Body of pancreas (tissue), 4 donors: Measurements from ENCODE around the gene SCUBE1. TPM values are rescaled to one million over a fixed set of nuclear protein-coding genes. Genes with fewer than 3 reads are reported as not detected.

Experiments used
- ATAC-seq: fragments of 150-250 bp; one replicate; pipeline ENCODE4 v1.9.1; 2016
- DNase-seq, 4 donors: peaks; one replicate each; pipeline ENCODE4 v3.0.0-alpha.2; 2019
- H3K27ac ChIP-seq, 4 donors: fragments of 200-600 bp; sonication (generic); 1 replicate in 3 of 4; 2 replicates in 1 of 4; pipeline versions ENCODE4 v1.5.1 to v1.6.1; 2016 to 2019; ENCODE audit warnings: mild to moderate bottlenecking in 1 of 4, mixed read lengths in 1 of 4, moderate library complexity in 1 of 4
- H3K27me3 ChIP-seq, 2 donors: fragments of 200-600 bp; sonication (generic); one replicate each; pipeline ENCODE4 v1.6.0; 2016; ENCODE audit warnings: mild to moderate bottlenecking in 1 of 2
- H3K36me3 ChIP-seq, 2 donors: fragments of 200-600 bp; sonication (generic); replicated peaks in 1 of 2; 2 replicates each; pipeline ENCODE4 v1.5.1; 2016; ENCODE audit warnings: low read depth in 2 of 2; ENCODE audit not compliant: insufficient read depth in 1 of 2
- H3K4me1 ChIP-seq: fragments of 200-600 bp; sonication (generic); one replicate; pipeline ENCODE4 v1.6.0; 2016
- H3K4me3 ChIP-seq, 2 donors: fragments of 200-600 bp; sonication (generic); 1 replicate in 1 of 2; 2 replicates in 1 of 2; pipeline ENCODE4 v1.5.1; 2016 to 2019
- H3K9me3 ChIP-seq, 3 donors: fragments of 200-600 bp; sonication (generic); 1 replicate in 2 of 3; 2 replicates in 1 of 3; pipeline ENCODE4 v1.5.1; 2016
- POLR2A ChIP-seq, 3 donors: fragments of 450-650 bp; IDR thresholded peaks; one replicate each; pipeline ENCODE4 v1.6.1; 2016; ENCODE audit warnings: antibody characterized with exemption in 3 of 3, mild to moderate bottlenecking in 2 of 3
- WGBS, 2 donors: methylation state at CpG; one replicate each; pipeline ENCODE4 v1.1.5; 2017; 5-methylcytosine and 5-hydroxymethylcytosine counted together
- intact Hi-C: fragments of 100-400 bp; cut with DNase I; formaldehyde crosslinking; loops from one replicate; pipeline ENCODE4 v1.15.1; 2023
- total RNA-seq, 2 donors: library from RNA; depleted of rRNA; stranded (reverse); fragments of >200 nt; gene quantifications; one replicate each; pipeline ENCODE4 v1.1.0, GENCODE V29; 2016
- TF ChIP-seq, protein P1 (sequence below), 7 experiments: fragments of 450-650 bp in 4 of 7; fragments of 200-600 bp in 3 of 7; sonication (generic) in 3 of 7; IDR thresholded peaks; one replicate each; pipeline ENCODE4 v1.5.1; 2016 to 2019; ENCODE audit warnings: antibody characterized with exemption in 7 of 7

Gene SCUBE1
- total RNA-seq, 2 donors from 2014 or later: under 0.01 to 0.26 TPM

DNA sequence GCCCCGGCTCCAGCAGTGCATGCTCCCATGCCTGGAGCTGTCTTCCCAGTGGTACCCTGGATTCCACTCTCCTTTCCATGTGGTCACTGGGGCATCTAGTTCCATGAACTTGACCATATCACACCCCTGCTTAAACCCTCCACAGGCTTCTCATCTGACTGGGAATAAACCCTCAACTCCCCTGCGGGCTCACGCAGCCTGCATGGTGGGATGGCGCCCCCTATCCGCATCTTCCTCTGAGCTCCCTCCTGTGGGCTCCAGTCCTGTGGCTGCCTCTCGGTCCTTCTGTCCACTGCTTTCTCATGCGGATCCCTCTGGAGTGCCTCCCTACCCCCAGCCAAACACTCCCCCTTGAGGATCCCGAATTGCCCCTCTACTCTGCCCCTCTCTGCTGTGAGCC, 114.8 kb downstream of the SCUBE1 start:
- H3K9me3 ChIP-seq: no peaks in the 10 kb centered on the region
- ATAC-seq (no peak), DNase-seq (peak in 2 of 4 donors; percentile 5 to 32)
- no peak overlapping the region for H3K27ac ChIP-seq
- H3K36me3 ChIP-seq: no peaks in the 10 kb centered on the region
- intact Hi-C loops: no loop called here
- no peak overlapping the region for H3K4me3 ChIP-seq
- 40 to 51% methylated on average over 8 of the region's 8 CpGs for WGBS, 2 donors
- no peaks in the 10 kb centered on the region for H3K4me1 ChIP-seq
- TF ChIP-seq POLR2A (IDR thresholded peaks at IDR 0.05): no peak
- TF ChIP-seq, protein P1, sequence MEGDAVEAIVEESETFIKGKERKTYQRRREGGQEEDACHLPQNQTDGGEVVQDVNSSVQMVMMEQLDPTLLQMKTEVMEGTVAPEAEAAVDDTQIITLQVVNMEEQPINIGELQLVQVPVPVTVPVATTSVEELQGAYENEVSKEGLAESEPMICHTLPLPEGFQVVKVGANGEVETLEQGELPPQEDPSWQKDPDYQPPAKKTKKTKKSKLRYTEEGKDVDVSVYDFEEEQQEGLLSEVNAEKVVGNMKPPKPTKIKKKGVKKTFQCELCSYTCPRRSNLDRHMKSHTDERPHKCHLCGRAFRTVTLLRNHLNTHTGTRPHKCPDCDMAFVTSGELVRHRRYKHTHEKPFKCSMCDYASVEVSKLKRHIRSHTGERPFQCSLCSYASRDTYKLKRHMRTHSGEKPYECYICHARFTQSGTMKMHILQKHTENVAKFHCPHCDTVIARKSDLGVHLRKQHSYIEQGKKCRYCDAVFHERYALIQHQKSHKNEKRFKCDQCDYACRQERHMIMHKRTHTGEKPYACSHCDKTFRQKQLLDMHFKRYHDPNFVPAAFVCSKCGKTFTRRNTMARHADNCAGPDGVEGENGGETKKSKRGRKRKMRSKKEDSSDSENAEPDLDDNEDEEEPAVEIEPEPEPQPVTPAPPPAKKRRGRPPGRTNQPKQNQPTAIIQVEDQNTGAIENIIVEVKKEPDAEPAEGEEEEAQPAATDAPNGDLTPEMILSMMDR (IDR thresholded peaks at IDR 0.05): no peak
- H3K27me3 ChIP-seq: no peaks in the 10 kb centered on the region

DNA sequence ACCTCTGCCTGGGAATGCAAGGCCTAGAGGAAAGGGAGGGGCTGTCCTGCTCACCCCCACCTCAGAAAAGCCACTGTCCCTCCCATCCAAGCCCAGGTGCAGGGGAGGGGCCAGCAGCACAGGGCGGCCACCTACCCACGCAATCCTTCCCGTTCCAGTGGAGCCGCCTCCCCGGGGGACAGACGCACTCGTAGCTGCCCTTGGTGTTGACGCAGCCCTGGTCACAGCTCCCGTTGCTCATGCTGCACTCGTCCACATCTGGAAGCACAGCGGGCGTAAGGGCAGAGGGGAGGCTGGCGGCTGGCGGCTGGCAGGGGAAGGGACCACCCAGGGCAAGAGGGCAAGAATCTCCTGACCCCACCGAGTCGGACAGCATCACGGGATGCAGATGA, 115.9 kb downstream of the SCUBE1 start:
- WGBS, 2 donors: 36 to 60% methylated on average over 2 to 17 of the region's 17 CpGs
- H3K4me1 ChIP-seq: no peaks in the 10 kb centered on the region
- no peak overlapping the region for H3K4me3 ChIP-seq
- no peak overlapping the region for H3K27ac ChIP-seq
- no peaks in the 10 kb centered on the region for H3K9me3 ChIP-seq
- intact Hi-C loops: no loop called here
- no peak for ATAC-seq
- DNase-seq: no peak
- no peak for TF ChIP-seq POLR2A (IDR thresholded peaks at IDR 0.05)
- TF ChIP-seq, protein P1 (IDR thresholded peaks at IDR 0.05): no peak
- H3K36me3 ChIP-seq: no peaks in the 10 kb centered on the region
- no peaks in the 10 kb centered on the region for H3K27me3 ChIP-seq

DNA sequence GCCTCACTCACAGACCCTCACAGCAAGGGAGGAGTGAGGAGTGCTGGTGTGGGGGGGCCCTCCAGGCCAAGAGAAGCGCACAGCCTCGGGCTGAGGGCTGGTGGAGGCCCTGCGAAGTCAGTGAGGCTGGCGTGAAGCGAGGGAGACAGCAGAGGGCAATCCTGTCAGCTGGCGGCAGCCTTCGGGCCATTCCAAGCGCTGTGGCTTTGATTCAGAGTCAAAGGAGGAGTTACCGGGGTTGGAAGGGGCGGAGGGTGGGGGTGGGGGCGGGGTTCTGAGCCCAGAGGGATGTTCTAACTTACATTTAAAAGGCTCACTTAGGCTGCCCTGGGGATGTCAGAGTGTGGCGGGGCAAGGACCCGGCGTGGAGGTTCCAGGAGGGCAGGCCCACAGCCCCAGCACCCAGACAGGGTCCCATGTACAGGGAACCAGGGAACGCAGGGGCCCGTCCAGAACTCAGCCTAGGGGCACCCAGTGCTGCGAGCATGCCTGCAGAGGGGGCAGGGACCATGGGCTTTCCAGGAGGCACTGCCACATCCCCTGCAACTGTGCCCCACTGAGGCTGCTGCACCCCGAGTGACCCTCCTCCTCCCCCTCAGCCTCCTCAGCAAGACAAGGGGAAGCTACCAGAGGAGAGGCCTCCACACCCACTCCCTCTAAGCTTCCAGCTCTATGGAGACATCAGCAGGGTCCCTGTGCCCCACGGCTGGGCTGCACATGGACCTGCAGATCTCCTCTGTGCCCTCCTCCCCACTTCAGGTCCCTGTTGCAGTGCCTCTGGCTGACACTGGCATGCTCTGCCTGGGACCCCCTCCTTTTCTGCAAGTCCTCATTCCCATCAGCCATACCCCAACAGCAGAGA, 116.6 kb downstream of the SCUBE1 start:
- no peak overlapping the region for H3K27ac ChIP-seq
- ATAC-seq (no peak), DNase-seq (no peak)
- H3K36me3 ChIP-seq: no peaks in the 10 kb centered on the region
- TF ChIP-seq, protein P1 (IDR thresholded peaks at IDR 0.05): no peak
- no peak for TF ChIP-seq POLR2A (IDR thresholded peaks at IDR 0.05)
- intact Hi-C loops: no loop called here
- H3K9me3 ChIP-seq: no peaks in the 10 kb centered on the region
- 71 to 80% methylated on average over 16 to 17 of the region's 19 CpGs for WGBS, 2 donors
- no peaks in the 10 kb centered on the region for H3K27me3 ChIP-seq
- no peaks in the 10 kb centered on the region for H3K4me1 ChIP-seq
- H3K4me3 ChIP-seq: no peak overlapping the region

DNA sequence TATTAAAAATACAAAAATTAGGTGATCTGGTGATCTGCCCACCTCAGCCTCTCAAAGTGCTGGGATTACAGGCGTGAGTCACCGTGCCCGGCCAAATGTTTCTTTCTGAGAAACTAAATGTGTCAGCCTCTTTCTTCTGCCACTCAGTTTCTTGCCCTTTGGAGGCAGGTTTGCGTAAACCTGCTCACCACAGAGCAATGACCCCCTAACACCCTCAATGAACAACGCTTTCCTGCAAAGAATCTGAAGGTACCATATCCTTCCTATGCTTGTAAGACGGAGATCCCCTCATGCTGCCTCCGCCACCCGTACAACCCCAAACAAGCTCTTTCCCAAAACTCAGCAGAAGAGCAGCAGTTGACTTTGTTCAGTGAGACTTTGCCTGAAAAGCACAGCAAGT, 117.6 kb downstream of the SCUBE1 start:
- no peak for TF ChIP-seq POLR2A (IDR thresholded peaks at IDR 0.05)
- TF ChIP-seq, protein P1 (IDR thresholded peaks at IDR 0.05): no peak
- Histone ChIP-seq H3K27ac (no peak overlapping the region), H3K36me3 (no peaks in the 10 kb centered on the region), H3K4me3 (no peak overlapping the region), H3K4me1 (no peaks in the 10 kb centered on the region), H3K9me3 (no peaks in the 10 kb centered on the region), H3K27me3 (no peaks in the 10 kb centered on the region)
- no peak for DNase-seq
- intact Hi-C loops: no loop called here
- no peak for ATAC-seq
- WGBS, 2 donors: 83% methylated on average over 8 of the region's 8 CpGs

DNA sequence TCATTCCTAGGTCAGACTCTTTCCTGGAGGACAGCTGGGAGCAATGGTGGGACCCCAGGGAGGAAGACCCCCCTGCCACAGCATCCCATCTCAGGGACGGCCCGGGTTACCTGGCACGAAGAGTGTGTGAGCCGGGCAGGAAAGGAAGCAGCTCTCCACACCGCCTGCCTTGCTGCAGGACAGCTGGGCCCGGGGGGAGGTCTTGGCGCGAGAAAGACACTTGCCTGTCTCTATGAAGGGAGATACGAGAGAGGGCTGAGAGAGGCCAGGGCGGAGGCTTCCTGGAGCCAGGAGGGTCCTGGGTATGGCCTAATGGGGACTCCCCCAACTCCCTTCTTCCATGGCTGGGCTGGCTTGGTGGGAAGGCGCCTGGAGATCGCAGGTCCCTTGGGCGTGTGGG, 120.2 kb downstream of the SCUBE1 start:
- WGBS, 2 donors: 81 to 83% methylated on average over 10 to 13 of the region's 13 CpGs
- intact Hi-C loops: no loop called here
- no peak for TF ChIP-seq POLR2A (IDR thresholded peaks at IDR 0.05)
- TF ChIP-seq, protein P1 (IDR thresholded peaks at IDR 0.05): no peak

More for the DNA sequence above, 120.2 kb downstream of the SCUBE1 start:
- Histone ChIP-seq H3K4me3 (no peak overlapping the region), H3K27ac (no peak overlapping the region), H3K27me3 (no peaks in the 10 kb centered on the region), H3K4me1 (no peaks in the 10 kb centered on the region), H3K36me3 (no peaks in the 10 kb centered on the region), H3K9me3 (no peaks in the 10 kb centered on the region)
- no peak for ATAC-seq
- DNase-seq: no peak
